GM12891 (cell line): ENCODE results near the gene CTSW.
A peak's percentile ranks its signal among the peaks of the same experiment; 100 is the strongest.

Source experiments
- PAX5 ChIP-seq: IDR thresholded peaks from 2 replicates; pipeline ENCODE4 v1.6.1; 2011; ENCODE audit warnings: low read length, moderate library complexity, mild to moderate bottlenecking; ENCODE audit not compliant: insufficient read depth, severe bottlenecking
- POLR2A ChIP-seq: IDR thresholded peaks from 2 replicates; pipeline ENCODE4 v1.6.1; 2011; ENCODE audit warnings: low read depth, low read length, control low read depth
- POLR2AphosphoS5 ChIP-seq: IDR thresholded peaks from 2 replicates; pipeline ENCODE4 v1.6.1; 2011; ENCODE audit warnings: low read depth, low read length, control low read depth
- SPI1 ChIP-seq: IDR thresholded peaks from 2 replicates; pipeline ENCODE4 v1.6.1; 2011; ENCODE audit warnings: low read depth, low read length, control low read depth
- TAF1 ChIP-seq: IDR thresholded peaks from 2 replicates; pipeline ENCODE4 v1.6.1; 2011; ENCODE audit warnings: low read depth, low read length, control low read depth

GRCh38 chr11:65851083-65851579, 28.5 kb upstream of the CTSW start:
- TF ChIP-seq POLR2A (peak; percentile 7; the same call in 1 of the 2 replicates), TAF1 (no peak), POLR2AphosphoS5 (0 out of 2 replicates have a peak, but pooled peaks have one; percentile 16), SPI1 (no peak), PAX5 (no peak)
